HG03469 (cell line): ENCODE measurements around the gene TBRG4.

Experiments
- ATAC-seq: cut with Tn5 transposase; IDR thresholded peaks from one replicate; pipeline ENCODE4 v1.9.1; 2021; ENCODE audit warnings: mild to moderate bottlenecking, moderate library complexity, moderate number of reproducible peaks; ENCODE audit not compliant: unreplicated experiment

The TBRG4 gene

GRCh38 chr7:45092100-45092930 is 19.2 kb downstream of the TBRG4 start:
- ATAC-seq = no peak

GRCh38 chr7:45089341-45089891 is 22.1 kb downstream of the TBRG4 start:
- ATAC-seq = no peak

GRCh38 chr7:45088821-45089340 is 22.6 kb downstream of the TBRG4 start, which contains the start of gene NACAD:
Gene NACAD (minus strand): TSS chr7:45088969. CDS start chr7:45088894, 75 bp downstream.
- no peak for ATAC-seq

GRCh38 chr7:45088146-45088701 is 23.3 kb downstream of the TBRG4 start:
- ATAC-seq = no peak

- no peak for ATAC-seq
These were observed 24.0 kb downstream of the TBRG4 start for GRCh38 chr7:45087301-45088145.

GRCh38 chr7:45086331-45087065 is 25.0 kb downstream of the TBRG4 start:
- ATAC-seq = no peak

GRCh38 chr7:45085619-45086200 is 25.8 kb downstream of the TBRG4 start:
- no peak for ATAC-seq

- ATAC-seq = no peak
These were observed 26.4 kb downstream of the TBRG4 start for GRCh38 chr7:45084901-45085618.

- ATAC-seq = no peak
These were observed 27.2 kb downstream of the TBRG4 start for GRCh38 chr7:45084336-45084735.

GRCh38 chr7:45082831-45083331 is 28.6 kb downstream of the TBRG4 start:
- no peak for ATAC-seq

GRCh38 chr7:45082031-45082830 is 29.3 kb downstream of the TBRG4 start:
- ATAC-seq = no peak

- no peak for ATAC-seq
These were observed 29.9 kb downstream of the TBRG4 start for GRCh38 chr7:45081670-45081974.

- no peak for ATAC-seq
These were observed 30.4 kb downstream of the TBRG4 start for GRCh38 chr7:45080958-45081669.

GRCh38 chr7:45080265-45080957 is 31.1 kb downstream of the TBRG4 start:
- no peak for ATAC-seq

- no peak for ATAC-seq
These were observed 33.3 kb downstream of the TBRG4 start for GRCh38 chr7:45078125-45078681.

- ATAC-seq = no peak
These were observed 33.9 kb downstream of the TBRG4 start for GRCh38 chr7:45077579-45077978.

- no peak for ATAC-seq
These were observed 34.6 kb downstream of the TBRG4 start for GRCh38 chr7:45076946-45077345.
